ENCODE results near the gene CCDC6. TPM values are rescaled to one million over a fixed set of nuclear protein-coding genes. Genes with fewer than 3 reads are reported as not detected.
"Not testable (repeated sequence)": the region's sequence is repeated elsewhere in the genome, so short reads cannot be mapped to it uniquely, and the experiment has no call there.

Gene CCDC6
- total RNA-seq, 1 donor from 2014 or later = 55.4 TPM

DNA sequence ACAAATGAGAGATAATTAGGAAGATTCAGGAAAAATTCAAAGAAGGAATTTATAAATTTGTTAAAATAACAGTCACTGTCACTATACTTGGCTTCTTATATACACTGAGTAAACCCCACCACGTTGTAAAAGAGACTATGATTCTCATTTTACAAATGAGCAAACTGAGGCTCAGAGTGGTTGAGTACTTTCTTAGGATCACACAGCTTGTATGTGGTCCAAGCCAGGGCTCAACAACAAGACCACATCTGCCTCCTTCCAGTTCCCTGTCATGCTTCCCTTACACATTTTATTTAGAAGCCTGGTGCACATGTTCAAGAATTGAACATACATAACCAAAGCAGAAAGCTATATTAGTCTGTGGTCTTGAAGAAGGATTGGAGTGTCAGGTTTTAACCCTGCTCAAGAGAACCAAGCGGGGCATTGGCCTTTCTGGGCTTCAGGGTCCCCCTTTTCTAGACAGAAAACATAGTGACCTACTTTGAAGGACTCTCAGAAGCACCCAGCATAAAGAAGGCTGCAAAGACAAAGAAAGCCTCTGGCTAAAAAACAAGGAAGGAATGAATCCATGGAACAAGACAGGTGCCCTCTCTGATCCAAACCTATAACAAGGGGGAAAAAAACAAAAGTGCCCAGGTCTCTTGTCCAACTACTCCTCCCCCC, 153.9 kb downstream of the CCDC6 start:
- H3K36me3 Mint-ChIP-seq = no peaks in the 10 kb centered on the region
- H3K4me3 Mint-ChIP-seq = no peak overlapping the region
- no peaks in the 10 kb centered on the region for H3K27me3 Mint-ChIP-seq
- H3K27ac Mint-ChIP-seq = peak overlapping the region; percentile 1
- no peaks in the 10 kb centered on the region for H3K9me3 Mint-ChIP-seq
- TF ChIP-seq, protein P1, sequence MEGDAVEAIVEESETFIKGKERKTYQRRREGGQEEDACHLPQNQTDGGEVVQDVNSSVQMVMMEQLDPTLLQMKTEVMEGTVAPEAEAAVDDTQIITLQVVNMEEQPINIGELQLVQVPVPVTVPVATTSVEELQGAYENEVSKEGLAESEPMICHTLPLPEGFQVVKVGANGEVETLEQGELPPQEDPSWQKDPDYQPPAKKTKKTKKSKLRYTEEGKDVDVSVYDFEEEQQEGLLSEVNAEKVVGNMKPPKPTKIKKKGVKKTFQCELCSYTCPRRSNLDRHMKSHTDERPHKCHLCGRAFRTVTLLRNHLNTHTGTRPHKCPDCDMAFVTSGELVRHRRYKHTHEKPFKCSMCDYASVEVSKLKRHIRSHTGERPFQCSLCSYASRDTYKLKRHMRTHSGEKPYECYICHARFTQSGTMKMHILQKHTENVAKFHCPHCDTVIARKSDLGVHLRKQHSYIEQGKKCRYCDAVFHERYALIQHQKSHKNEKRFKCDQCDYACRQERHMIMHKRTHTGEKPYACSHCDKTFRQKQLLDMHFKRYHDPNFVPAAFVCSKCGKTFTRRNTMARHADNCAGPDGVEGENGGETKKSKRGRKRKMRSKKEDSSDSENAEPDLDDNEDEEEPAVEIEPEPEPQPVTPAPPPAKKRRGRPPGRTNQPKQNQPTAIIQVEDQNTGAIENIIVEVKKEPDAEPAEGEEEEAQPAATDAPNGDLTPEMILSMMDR (conservative IDR thresholded peaks at IDR 0.05) = no peak
- DNase-seq (ENCODE audit: extremely low spot score, unreplicated experiment) = no peak
- peaks cover 8% of the 10 kb centered on the region for H3K4me1 Mint-ChIP-seq (ENCODE audit: unreplicated experiment)

GRCh38 chr10:59750155-59750945, 156.0 kb downstream of the CCDC6 start:
- Mint-ChIP-seq H3K9me3 (no peaks in the 10 kb centered on the region), H3K4me1 (ENCODE audit: unreplicated experiment) (peaks cover 6% of the 10 kb centered on the region), H3K27me3 (no peaks in the 10 kb centered on the region), H3K4me3 (no peak overlapping the region), H3K27ac (no peak overlapping the region), H3K36me3 (no peaks in the 10 kb centered on the region)
- no peak for DNase-seq (ENCODE audit: extremely low spot score, unreplicated experiment)
- TF ChIP-seq, protein P1 (conservative IDR thresholded peaks at IDR 0.05) = no peak

DNA sequence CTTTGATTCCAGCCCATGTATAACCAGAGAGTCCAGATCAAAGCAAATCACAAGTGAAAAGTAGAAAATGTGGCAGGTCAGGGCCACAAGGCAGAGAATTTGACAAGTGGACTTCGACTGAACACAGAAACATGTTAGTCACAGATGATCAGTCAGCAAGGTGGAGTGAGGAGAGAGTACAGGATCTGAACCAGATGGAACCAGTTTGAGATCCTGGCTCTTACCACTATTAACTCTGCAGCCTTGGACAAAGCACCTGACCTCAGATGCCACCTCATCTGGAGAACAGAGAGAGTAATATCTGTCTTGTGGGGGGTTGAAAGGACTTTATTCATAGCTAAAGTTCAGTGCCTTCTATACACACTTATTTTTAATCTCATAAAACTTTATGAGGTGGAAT, 157.5 kb downstream of the CCDC6 start:
- Mint-ChIP-seq H3K36me3 (no peaks in the 10 kb centered on the region), H3K27me3 (no peaks in the 10 kb centered on the region), H3K4me3 (no peak overlapping the region), H3K4me1 (ENCODE audit: unreplicated experiment) (peaks cover 6% of the 10 kb centered on the region), H3K27ac (peak overlapping the region; percentile 12), H3K9me3 (no peaks in the 10 kb centered on the region)
- TF ChIP-seq, protein P1 (conservative IDR thresholded peaks at IDR 0.05) = no peak
- no peak for DNase-seq (ENCODE audit: extremely low spot score, unreplicated experiment)

DNA sequence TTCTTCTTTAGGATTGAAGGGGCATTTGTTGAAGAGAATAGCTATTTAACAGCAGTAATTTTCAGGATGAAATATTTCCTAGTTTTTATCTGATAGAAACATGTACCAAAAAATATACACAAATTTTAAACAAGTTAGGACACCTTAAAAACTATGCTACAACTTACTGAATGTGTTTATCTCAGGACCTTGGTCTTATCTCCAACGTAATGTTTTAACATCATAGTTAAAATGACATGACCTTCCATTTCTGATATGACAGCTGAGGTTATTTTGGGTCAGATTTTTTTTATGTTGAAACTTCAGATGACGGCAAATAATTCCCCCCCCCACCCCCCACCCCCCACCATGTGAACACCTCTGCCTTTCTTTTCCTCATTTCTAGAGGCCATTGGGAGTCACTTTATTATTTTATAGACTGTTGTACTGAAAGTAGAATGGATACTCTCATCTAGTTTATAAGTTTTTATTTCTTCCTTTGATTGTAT, 161.1 kb downstream of the CCDC6 start:
- no peaks in the 10 kb centered on the region for H3K27me3 Mint-ChIP-seq
- H3K36me3 Mint-ChIP-seq = no peaks in the 10 kb centered on the region
- no peak for DNase-seq (ENCODE audit: extremely low spot score, unreplicated experiment)
- no peaks in the 10 kb centered on the region for H3K4me1 Mint-ChIP-seq (ENCODE audit: unreplicated experiment)
- H3K4me3 Mint-ChIP-seq = no peak overlapping the region
- TF ChIP-seq, protein P1 (conservative IDR thresholded peaks at IDR 0.05) = no peak
- no peak overlapping the region for H3K27ac Mint-ChIP-seq
- H3K9me3 Mint-ChIP-seq = no peaks in the 10 kb centered on the region

GRCh38 chr10:59744762-59745161, 161.6 kb downstream of the CCDC6 start:
- H3K4me1 Mint-ChIP-seq (ENCODE audit: unreplicated experiment); H3K4me3 Mint-ChIP-seq; H3K27me3 Mint-ChIP-seq; H3K36me3 Mint-ChIP-seq; H3K27ac Mint-ChIP-seq; DNase-seq (ENCODE audit: extremely low spot score, unreplicated experiment); H3K9me3 Mint-ChIP-seq: not testable (repeated sequence)

DNA sequence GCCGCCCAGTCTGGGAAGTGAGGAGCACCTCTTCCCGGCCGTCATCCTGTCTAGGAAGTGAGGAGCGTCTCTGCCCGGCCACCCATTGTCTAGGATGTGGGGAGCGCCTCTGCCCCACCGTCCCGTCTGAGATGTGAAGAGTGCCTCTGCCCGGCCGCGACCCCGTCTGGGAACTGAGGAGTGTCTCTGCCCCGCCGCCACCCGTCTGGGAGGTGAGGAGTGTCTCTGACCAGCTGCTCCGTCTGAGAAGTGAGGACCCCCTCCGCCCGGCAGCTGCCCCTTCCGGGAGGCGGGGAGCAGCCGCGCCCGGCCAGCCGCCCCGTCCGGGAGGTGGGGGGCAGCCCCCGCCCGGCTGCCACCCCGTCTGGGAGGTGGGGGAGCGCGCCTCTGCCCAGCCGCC, 162.2 kb downstream of the CCDC6 start:
- not testable (repeated sequence) for DNase-seq (ENCODE audit: extremely low spot score, unreplicated experiment); H3K4me1 Mint-ChIP-seq (ENCODE audit: unreplicated experiment); H3K36me3 Mint-ChIP-seq; H3K27me3 Mint-ChIP-seq; H3K9me3 Mint-ChIP-seq; H3K4me3 Mint-ChIP-seq; H3K27ac Mint-ChIP-seq

Data from type B pancreatic cell (in vitro differentiated cells).